ENCODE data around the gene CRYBA2.

The CRYBA2 gene

DNA sequence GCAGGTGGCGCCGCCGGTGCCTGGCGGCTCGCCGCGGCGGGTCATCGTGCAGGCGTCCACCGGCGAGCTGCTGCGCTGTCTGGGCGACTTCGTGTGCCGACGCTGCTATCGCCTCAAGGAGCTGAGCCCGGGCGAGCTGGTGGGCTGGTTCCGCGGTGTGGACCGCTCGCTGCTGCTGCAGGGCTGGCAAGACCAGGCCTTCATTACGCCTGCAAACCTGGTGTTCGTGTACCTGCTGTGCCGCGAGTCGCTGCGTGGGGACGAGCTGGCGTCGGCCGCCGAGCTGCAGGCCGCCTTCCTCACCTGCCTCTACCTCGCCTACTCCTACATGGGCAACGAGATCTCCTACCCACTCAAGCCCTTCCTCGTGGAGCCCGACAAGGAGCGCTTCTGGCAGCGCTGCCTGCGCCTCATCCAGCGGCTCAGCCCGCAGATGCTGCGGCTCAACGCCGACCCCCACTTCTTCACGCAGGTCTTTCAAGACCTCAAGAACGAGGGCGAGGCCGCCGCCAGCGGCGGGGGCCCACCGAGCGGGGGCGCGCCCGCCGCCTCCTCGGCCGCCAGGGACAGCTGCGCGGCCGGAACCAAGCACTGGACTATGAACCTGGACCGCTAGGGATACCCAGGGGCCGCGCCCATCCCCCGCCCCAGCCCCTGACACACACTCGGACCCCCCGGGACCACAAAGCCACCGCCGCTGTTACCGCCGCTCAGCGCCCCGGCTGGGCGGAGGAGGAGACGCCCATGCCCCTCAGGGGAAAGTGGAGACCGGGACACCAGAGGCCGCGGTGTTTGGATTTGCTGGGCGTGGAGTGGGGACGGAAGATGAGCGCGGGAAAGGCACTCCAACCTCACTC, 32.7 kb downstream of the CRYBA2 start:
- DNase-seq (ENCODE audit: low spot score), result peak; percentile 52
- no peak for TF ChIP-seq CTCF (IDR thresholded peaks at IDR 0.05; ENCODE audit: extremely low read depth, missing control alignments)

GRCh38 chr2:218959761-218960308, 33.4 kb downstream of the CRYBA2 start:
- no peak for TF ChIP-seq CTCF (IDR thresholded peaks at IDR 0.05; ENCODE audit: extremely low read depth, missing control alignments)
- no peak for DNase-seq (ENCODE audit: low spot score)

GRCh38 chr2:218959141-218959731, 34.0 kb downstream of the CRYBA2 start, which contains the start of gene CDK5R2:
TSS of gene CDK5R2 (plus strand) at chr2:218959666. CDS start at chr2:218959821, 155 bp downstream.
- peak; percentile 100 for DNase-seq (ENCODE audit: low spot score)
- no peak for TF ChIP-seq CTCF (IDR thresholded peaks at IDR 0.05; ENCODE audit: extremely low read depth, missing control alignments)

DNA sequence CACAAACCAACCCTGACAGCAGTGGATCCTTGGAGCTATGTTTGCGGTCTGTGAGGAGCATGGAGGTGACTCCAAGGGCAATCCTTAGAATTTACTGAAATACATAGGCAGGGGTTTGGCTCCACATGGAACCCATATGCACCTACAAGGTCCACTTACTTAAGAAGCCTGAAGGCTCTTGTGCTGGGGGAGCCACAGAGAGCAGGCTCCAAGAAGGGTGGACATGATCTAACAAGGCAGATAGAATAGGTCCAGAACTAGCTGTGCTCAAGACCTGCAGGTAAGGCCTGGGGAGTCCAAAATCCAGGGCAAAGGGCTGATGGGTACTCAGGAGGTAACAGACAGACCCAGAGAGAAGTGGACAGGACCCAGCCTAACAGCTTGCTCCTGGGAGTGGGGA, 34.9 kb downstream of the CRYBA2 start:
- TF ChIP-seq CTCF (IDR thresholded peaks at IDR 0.05; ENCODE audit: extremely low read depth, missing control alignments), result no peak
- DNase-seq (ENCODE audit: low spot score), result no peak

DNA sequence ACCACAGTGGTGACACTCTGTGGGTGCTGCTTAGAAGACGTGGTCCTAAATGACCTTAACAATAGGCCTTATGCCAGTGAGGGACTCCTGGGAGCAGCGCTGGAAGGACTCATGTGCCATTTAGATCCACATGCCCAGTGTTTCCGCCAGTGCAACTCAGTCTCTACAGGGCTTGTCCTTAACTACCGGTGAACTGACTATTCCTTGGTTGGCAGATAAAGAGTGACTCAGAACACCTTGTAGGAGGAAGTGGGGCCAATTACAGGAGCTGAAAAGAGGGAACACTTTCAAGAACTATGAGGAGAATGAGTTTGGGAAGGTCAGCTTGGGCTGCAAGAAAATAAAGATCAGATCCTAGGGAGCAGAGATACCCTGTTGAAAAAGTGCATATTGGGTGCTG, 35.6 kb downstream of the CRYBA2 start:
- TF ChIP-seq CTCF (IDR thresholded peaks at IDR 0.05; ENCODE audit: extremely low read depth, missing control alignments), result no peak
- DNase-seq (ENCODE audit: low spot score), result no peak

GRCh38 chr2:218956039-218956438, 37.2 kb downstream of the CRYBA2 start:
- TF ChIP-seq CTCF (IDR thresholded peaks at IDR 0.05; ENCODE audit: extremely low read depth, missing control alignments), result no peak
- DNase-seq (ENCODE audit: low spot score), result no peak

Data from GM20000 (cell line).